IMR-90 (cell line): ENCODE measurements around the gene MAML2. TPM values are rescaled to one million over a fixed set of nuclear protein-coding genes. Genes with fewer than 3 reads are reported as not detected.

Experiments
- ATAC-seq: fragments of 200-7000 bp; cut with Tn5 transposase; 2 replicates; pipeline ENCODE4 v1.9.1; 2020; ENCODE audit warnings: low read depth, mild to moderate bottlenecking, moderate library complexity
- BruUV-seq: library from RNA; stranded (reverse); fragments of 400-500 nt; replicated peaks from 2 replicates; lab custom pipeline; 2021; lab: Mats Ljungman, UMichigan
- CTCF ChIA-PET: fragments of 300-600 bp; formaldehyde crosslinking; extraction: SDS; loops from one replicate; lab custom pipeline; 2021; ENCODE audit warnings: antibody characterized with exemption; lab: Yijun Ruan, JAX
- POLR2A ChIA-PET: fragments of 300-600 bp; sonication (Branson Sonifier 250); formaldehyde crosslinking; loops from one replicate; lab custom pipeline; 2022; ENCODE audit warnings: antibody characterized with exemption; ENCODE audit not compliant: unreplicated experiment; lab: Charles Lee
- DNase-seq: peaks from one replicate; pipeline ENCODE4 v3.0.0; 2013
- H2AFZ ChIP-seq: replicated peaks from 2 replicates; pipeline ENCODE3; 2013; ENCODE audit warnings: low read length, mild to moderate bottlenecking; ENCODE audit not compliant: poor library complexity
- H2AK5ac ChIP-seq: 2 replicates; pipeline ENCODE4 v1.6.1; 2013; ENCODE audit warnings: low read depth, low read length, inconsistent platforms
- H2AK9ac ChIP-seq: replicated peaks from 2 replicates; pipeline ENCODE3; 2013; ENCODE audit warnings: mild to moderate bottlenecking, low read depth, low read length, moderate library complexity; ENCODE audit not compliant: poor library complexity
- H2BK120ac ChIP-seq: 2 replicates; pipeline ENCODE4 v1.6.1; 2013; ENCODE audit warnings: low read depth, low read length, inconsistent platforms
- H2BK15ac ChIP-seq: 3 replicates; pipeline ENCODE4 v1.6.1; 2013; ENCODE audit warnings: low read depth, low read length, inconsistent platforms
- H2BK20ac ChIP-seq: 2 replicates; pipeline ENCODE4 v1.6.1; 2013; ENCODE audit warnings: low read depth, mild to moderate bottlenecking, inconsistent platforms, low read length, moderate library complexity
- H2BK5ac ChIP-seq: 2 replicates; pipeline ENCODE4 v1.6.1; 2013; ENCODE audit warnings: mild to moderate bottlenecking, low read depth, low read length, inconsistent platforms; ENCODE audit not compliant: poor library complexity, severe bottlenecking
- H3K14ac ChIP-seq: replicated peaks from 2 replicates; pipeline ENCODE4 v1.6.1; 2013; ENCODE audit warnings: low read depth, low read length, inconsistent platforms
- H3K18ac ChIP-seq: 2 replicates; pipeline ENCODE4 v1.6.1; 2013; ENCODE audit warnings: low read depth, low read length, control low read depth
- H3K23ac ChIP-seq: 2 replicates; pipeline ENCODE4 v1.6.1; 2013; ENCODE audit warnings: low read depth, low read length, inconsistent platforms
- H3K27ac ChIP-seq: 2 replicates; pipeline ENCODE4 v1.5.1; 2013; ENCODE audit warnings: mild to moderate bottlenecking, control low read depth, low read length; ENCODE audit not compliant: insufficient read depth
- H3K27me3 ChIP-seq: 2 replicates; pipeline ENCODE4 v1.6.1; 2013; ENCODE audit warnings: low read length; ENCODE audit not compliant: control insufficient read depth, insufficient read depth
- H3K36me3 ChIP-seq: 2 replicates; pipeline ENCODE4 v1.6.1; 2013; ENCODE audit warnings: low read length, mixed read lengths; ENCODE audit not compliant: control insufficient read depth, insufficient read depth
- H3K4ac ChIP-seq: 2 replicates; pipeline ENCODE4 v1.6.1; 2013; ENCODE audit warnings: low read depth, low read length, inconsistent platforms
- H3K4me1 ChIP-seq: 2 replicates; pipeline ENCODE4 v1.6.1; 2013; ENCODE audit warnings: low read length, mixed read lengths; ENCODE audit not compliant: control insufficient read depth, insufficient read depth
- H3K4me2 ChIP-seq: 2 replicates; pipeline ENCODE4 v1.6.1; 2013; ENCODE audit warnings: low read depth, mild to moderate bottlenecking, control low read depth, low read length, moderate library complexity
- H3K4me3 ChIP-seq: 2 replicates; pipeline ENCODE4 v1.5.1; 2013; ENCODE audit warnings: low read depth, mild to moderate bottlenecking, control low read depth, low read length, moderate library complexity; ENCODE audit not compliant: insufficient read depth
- H3K56ac ChIP-seq: 2 replicates; pipeline ENCODE4 v1.6.1; 2013; ENCODE audit warnings: low read length, inconsistent platforms; ENCODE audit not compliant: insufficient read depth; ENCODE audit errors: extremely low read depth
- H3K79me1 ChIP-seq, 2 experiments: 2 replicates each; pipeline ENCODE4 v1.6.1; 2013; ENCODE audit warnings: low read length in 2 of 2, inconsistent platforms in 1 of 2, low read depth in 1 of 2
- H3K9ac ChIP-seq: 2 replicates; pipeline ENCODE4 v1.6.1; 2013; ENCODE audit warnings: low read depth, low read length, control low read depth
- H3K9me1 ChIP-seq: 2 replicates; pipeline ENCODE4 v1.6.1; 2013; ENCODE audit warnings: low read length, inconsistent platforms; ENCODE audit not compliant: insufficient read depth
- H3K9me3 ChIP-seq: 2 replicates; pipeline ENCODE4 v1.6.1; 2013; ENCODE audit warnings: low read length; ENCODE audit not compliant: control insufficient read depth, insufficient read depth
- H4K20me1 ChIP-seq: 2 replicates; pipeline ENCODE4 v1.6.1; 2013; ENCODE audit warnings: low read length, inconsistent platforms; ENCODE audit not compliant: insufficient read depth
- H4K5ac ChIP-seq: 2 replicates; pipeline ENCODE4 v1.6.1; 2013; ENCODE audit warnings: mild to moderate bottlenecking, low read depth, low read length, control low read depth
- H4K8ac ChIP-seq, 2 experiments: 2 replicates each; pipeline ENCODE4 v1.6.1; 2013; ENCODE audit warnings: low read depth in 2 of 2, low read length in 2 of 2, control low read depth in 1 of 2, inconsistent platforms in 1 of 2
- H4K91ac ChIP-seq: 2 replicates; pipeline ENCODE4 v1.6.1; 2013; ENCODE audit warnings: low read depth, low read length, inconsistent platforms; ENCODE audit not compliant: insufficient read depth
- BHLHE40 ChIP-seq: fragments of 150-350 bp; IDR thresholded peaks from 2 replicates; pipeline ENCODE4 v1.6.1; 2016; ENCODE audit warnings: mild to moderate bottlenecking, low read depth, low read length
- CTCF ChIP-seq: conservative IDR thresholded peaks from 2 replicates; pipeline ENCODE4 v1.5.1; 2012; ENCODE audit warnings: mild to moderate bottlenecking, low read depth, low read length, improper control_type of control experiment
- ELK1 ChIP-seq: fragments of 150-350 bp; IDR thresholded peaks from 2 replicates; pipeline ENCODE4 v1.6.1; 2016; ENCODE audit warnings: low read depth, mild to moderate bottlenecking, low read length, moderate library complexity, borderline replicate concordance
- MAFK ChIP-seq: IDR thresholded peaks from 2 replicates; pipeline ENCODE4 v1.6.1; 2012; ENCODE audit warnings: low read depth, low read length, improper control_type of control experiment
- MXI1 ChIP-seq: IDR thresholded peaks from 2 replicates; pipeline ENCODE4 v1.6.1; 2012; ENCODE audit warnings: low read depth, mild to moderate bottlenecking, low read length, moderate library complexity, borderline replicate concordance
- NFE2L2 ChIP-seq: fragments of 150-350 bp; IDR thresholded peaks from 2 replicates; pipeline ENCODE4 v1.6.1; 2016; ENCODE audit warnings: low read depth, mild to moderate bottlenecking, low read length
- POLR2A ChIP-seq: IDR thresholded peaks from 2 replicates; pipeline ENCODE4 v1.6.1; 2012; ENCODE audit warnings: mild to moderate bottlenecking, low read depth, low read length
- RAD21 ChIP-seq: IDR thresholded peaks from 2 replicates; pipeline ENCODE4 v1.6.1; 2012; ENCODE audit warnings: low read length, improper control_type of control experiment
- SMC3 ChIP-seq: fragments of 150-350 bp; IDR thresholded peaks from 2 replicates; pipeline ENCODE4 v1.6.1; 2016; ENCODE audit warnings: low read depth, mild to moderate bottlenecking, antibody characterized with exemption, low read length, moderate library complexity
- WGBS, 2 experiments: methylation state at CpG; one replicate each; pipeline versions ENCODE4 v1.1.5 to v1.1.7; 2013; ENCODE audit warnings: missing lambda C conversion rate in 2 of 2; ENCODE audit not compliant: insufficient read length in 1 of 2; ENCODE audit errors: extremely low coverage in 2 of 2; 5-methylcytosine and 5-hydroxymethylcytosine counted together
- dilution Hi-C: fragments of 300-500 bp; cut with HindIII; formaldehyde crosslinking; loops from one replicate; pipeline ENCODE4 v1.14.3; 2018; ENCODE audit warnings: low sequenced_read_pairs; ENCODE audit not compliant: unreplicated experiment
- in situ Hi-C: fragments of 300-500 bp; cut with MboI; formaldehyde crosslinking; loops from 3 replicates; pipeline ENCODE4 v1.14.3; 2019; ENCODE audit warnings: low sequenced_read_pairs, inconsistent platforms, mixed read lengths
- intact Hi-C: fragments of 100-400 bp; cut with micrococcal nuclease; formaldehyde crosslinking; loops from 2 replicates; pipeline ENCODE4 v1.10.0; 2022
- polyA plus RNA-seq, 3 experiments: library from polyadenylated mRNA; depleted of rRNA; stranded (reverse); fragments of >200 nt; gene quantifications; 2 replicates each; pipeline ENCODE4 v1.2.3, GENCODE V29; 2012; ENCODE audit warnings: low replicate concordance in 1 of 3
- total RNA-seq: library from RNA; depleted of rRNA; stranded (reverse); fragments of >200 nt; gene quantifications from 2 replicates; pipeline ENCODE4 v1.2.3, GENCODE V29; 2012

Gene MAML2
- total and polyA plus RNA-seq, 2 of the 4 experiments (the other 2 are of a cell fraction): 15.0 to 19.5 TPM

DNA sequence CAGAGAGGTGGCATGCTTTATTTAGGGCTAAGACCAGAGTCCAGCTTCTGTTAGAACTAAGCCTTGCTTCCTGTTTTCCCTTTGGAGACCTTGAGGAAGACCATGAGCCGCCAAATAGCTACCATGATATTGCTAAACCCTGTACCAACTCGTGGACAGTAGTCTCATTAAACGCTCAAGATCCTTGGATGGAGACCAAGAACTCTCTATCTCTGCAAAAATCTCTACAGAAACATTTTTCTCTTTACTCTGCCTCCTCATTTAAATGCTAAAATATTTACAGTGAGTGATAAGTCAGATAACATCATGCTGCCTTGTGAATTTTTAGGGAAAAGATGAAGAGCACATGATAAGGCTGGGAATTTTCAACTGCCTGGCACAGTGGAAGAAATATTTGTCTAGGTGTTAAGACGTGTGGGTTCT is 197.8 kb downstream of the MAML2 start:
- H3K27ac ChIP-seq: no peak overlapping the region; the same call in 1 of the 2 replicates
- H3K14ac ChIP-seq: 0 out of 2 replicates have a peak overlapping the region, but pooled peaks have one; percentile 7
- no peak overlapping the region for H2AK5ac ChIP-seq
- peaks cover 34 to 64% of the 10 kb centered on the region in 2 experiments for H3K79me1 ChIP-seq
- ChIA-PET CTCF (interaction anchor here (0.6 kb wide), 1 partner anchor 9 kb away, joined by 3 read pairs; no protein-coding TSS in a partner anchor), POLR2A (interaction anchor here (0.6 kb wide), 2 partner anchors 24 to 133 kb away, joined by 3 to 6 read pairs; no protein-coding TSS in a partner anchor)
- no peaks in the 10 kb centered on the region for H3K9me3 ChIP-seq
- H2BK5ac ChIP-seq: no peak overlapping the region
- no peak for DNase-seq
- H3K4me1 ChIP-seq: peaks cover 11% of the 10 kb centered on the region
- BruUV-seq: no TSS peak
- H4K8ac ChIP-seq: no peak overlapping the region
- no peak overlapping the region for H3K4ac ChIP-seq
- no peak overlapping the region for H2AK9ac ChIP-seq
- H2BK15ac ChIP-seq: no peak overlapping the region
- peak overlapping the region; percentile 57; the same call in 1 of the 2 replicates for H4K5ac ChIP-seq
- in situ Hi-C loops: no loop called here
- H3K4me2 ChIP-seq: no peak overlapping the region
- no peak overlapping the region for H3K4me3 ChIP-seq
- ATAC-seq: no peak
- 60% methylated on average over 1 of the region's 4 CpGs; no CpG with 5 or more reads in 1 of the 2 experiments for WGBS, 2 experiments
- peak overlapping the region; percentile 49; the same call in 1 of the 2 replicates for H3K18ac ChIP-seq
- dilution Hi-C loops: no loop called here
- peak overlapping the region; percentile 45; the same call in 1 of the 2 replicates for H3K23ac ChIP-seq
- intact Hi-C loops: no loop called here
- no peaks in the 10 kb centered on the region for H3K27me3 ChIP-seq
- no peak overlapping the region for H2AFZ ChIP-seq
- H4K91ac ChIP-seq: no peak overlapping the region
- no peaks in the 10 kb centered on the region for H3K36me3 ChIP-seq
- H2BK120ac ChIP-seq: no peak overlapping the region
- H3K56ac ChIP-seq: no peak overlapping the region
- H4K20me1 ChIP-seq: no peaks in the 10 kb centered on the region
- no peak overlapping the region for H3K9ac ChIP-seq
- peak overlapping the region; percentile 21; the same call in 1 of the 2 replicates for H2BK20ac ChIP-seq
- TF ChIP-seq NFE2L2 (no peak), MAFK (no peak), ELK1 (no peak), BHLHE40 (no peak), MXI1 (no peak), POLR2A (no peak), CTCF (no peak), SMC3 (no peak), RAD21 (no peak)
- H3K9me1 ChIP-seq: peaks cover 18% of the 10 kb centered on the region
